ENCODE results near the gene RTL5.
A peak's percentile ranks its signal among the peaks of the same experiment; 100 is the strongest.

The RTL5 gene

GRCh38 chrX:72121383-72121782, 10.3 kb downstream of the RTL5 start:
- Histone ChIP-seq H2AFZ (peak overlapping the region; percentile 66), H3K79me2 (no peaks in the 10 kb centered on the region), H3K4me2 (ENCODE audit: low read length) (peak overlapping the region; percentile 40), H3K27me3 (ENCODE audit: control insufficient read depth, insufficient read depth, low read length) (no peaks in the 10 kb centered on the region), H3K9ac (no peak overlapping the region), H3K27ac (peak overlapping the region; percentile 94), H3K9me3 (ENCODE audit: control insufficient read depth, low read length) (no peaks in the 10 kb centered on the region), H3K4me1 (peaks cover 51% of the 10 kb centered on the region), H3K4me3 (ENCODE audit: low read depth, low read length) (no peak overlapping the region), H3K36me3 (ENCODE audit: control insufficient read depth, insufficient read depth, low read length) (no peaks in the 10 kb centered on the region)
- TF ChIP-seq, protein P1, sequence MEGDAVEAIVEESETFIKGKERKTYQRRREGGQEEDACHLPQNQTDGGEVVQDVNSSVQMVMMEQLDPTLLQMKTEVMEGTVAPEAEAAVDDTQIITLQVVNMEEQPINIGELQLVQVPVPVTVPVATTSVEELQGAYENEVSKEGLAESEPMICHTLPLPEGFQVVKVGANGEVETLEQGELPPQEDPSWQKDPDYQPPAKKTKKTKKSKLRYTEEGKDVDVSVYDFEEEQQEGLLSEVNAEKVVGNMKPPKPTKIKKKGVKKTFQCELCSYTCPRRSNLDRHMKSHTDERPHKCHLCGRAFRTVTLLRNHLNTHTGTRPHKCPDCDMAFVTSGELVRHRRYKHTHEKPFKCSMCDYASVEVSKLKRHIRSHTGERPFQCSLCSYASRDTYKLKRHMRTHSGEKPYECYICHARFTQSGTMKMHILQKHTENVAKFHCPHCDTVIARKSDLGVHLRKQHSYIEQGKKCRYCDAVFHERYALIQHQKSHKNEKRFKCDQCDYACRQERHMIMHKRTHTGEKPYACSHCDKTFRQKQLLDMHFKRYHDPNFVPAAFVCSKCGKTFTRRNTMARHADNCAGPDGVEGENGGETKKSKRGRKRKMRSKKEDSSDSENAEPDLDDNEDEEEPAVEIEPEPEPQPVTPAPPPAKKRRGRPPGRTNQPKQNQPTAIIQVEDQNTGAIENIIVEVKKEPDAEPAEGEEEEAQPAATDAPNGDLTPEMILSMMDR (IDR thresholded peaks at IDR 0.05) = no peak

DNA sequence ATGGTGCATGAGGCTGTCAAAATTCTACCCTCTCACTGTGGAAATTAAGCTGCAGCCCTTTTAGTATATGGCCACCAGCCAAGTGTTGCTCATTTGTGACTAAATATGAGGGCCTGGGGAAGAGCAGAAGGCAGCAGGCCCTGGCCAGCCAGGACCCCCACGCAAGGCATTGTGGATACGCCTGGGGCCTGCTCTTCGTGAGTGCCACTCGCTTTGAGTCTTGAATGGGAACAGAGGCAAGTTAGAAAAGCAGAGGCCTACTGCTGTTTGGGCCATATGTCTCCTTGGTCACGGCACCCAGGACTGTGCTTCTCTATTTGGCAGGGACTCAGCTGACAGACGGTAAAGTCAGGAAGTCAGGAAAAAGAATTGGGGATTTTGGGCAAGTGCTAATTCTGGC, 10.9 kb downstream of the RTL5 start:
- TF ChIP-seq, protein P1 (IDR thresholded peaks at IDR 0.05) = no peak
- H3K9me3 ChIP-seq (ENCODE audit: control insufficient read depth, low read length) = no peaks in the 10 kb centered on the region
- H3K27ac ChIP-seq = peak overlapping the region; percentile 94
- H3K27me3 ChIP-seq (ENCODE audit: control insufficient read depth, insufficient read depth, low read length) = no peaks in the 10 kb centered on the region
- H3K4me2 ChIP-seq (ENCODE audit: low read length) = no peak overlapping the region
- H3K9ac ChIP-seq = no peak overlapping the region
- no peak overlapping the region for H3K4me3 ChIP-seq (ENCODE audit: low read depth, low read length)
- H2AFZ ChIP-seq = peak overlapping the region; percentile 45
- no peaks in the 10 kb centered on the region for H3K36me3 ChIP-seq (ENCODE audit: control insufficient read depth, insufficient read depth, low read length)
- peaks cover 46% of the 10 kb centered on the region for H3K4me1 ChIP-seq
- no peaks in the 10 kb centered on the region for H3K79me2 ChIP-seq

DNA sequence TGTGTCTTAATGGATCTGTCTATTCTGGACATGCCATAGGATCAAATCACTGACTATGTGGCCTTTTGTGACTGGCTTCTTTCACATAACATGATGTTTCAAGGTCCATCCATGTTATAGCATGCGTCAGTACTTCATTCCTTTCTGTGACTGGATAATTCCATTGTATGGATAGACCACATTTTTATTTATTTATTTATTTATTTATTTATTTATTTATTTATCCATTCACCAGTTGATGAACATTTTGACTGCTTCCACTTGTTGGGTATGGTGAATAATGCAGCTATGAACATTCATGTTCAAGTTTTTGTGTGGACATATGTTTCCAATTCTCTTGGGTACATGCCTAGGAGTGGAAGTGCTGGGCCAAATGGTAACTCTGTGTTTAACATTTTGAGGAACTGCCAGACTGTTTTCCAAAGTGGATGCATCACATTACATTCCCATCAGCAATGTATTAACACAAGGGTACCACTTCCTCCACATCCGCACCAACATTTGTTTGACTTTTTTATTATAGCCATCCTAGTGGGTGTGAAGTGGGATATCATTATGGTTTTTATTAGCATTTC, 14.0 kb downstream of the RTL5 start:
- Histone ChIP-seq H3K27ac (no peak overlapping the region), H3K27me3 (ENCODE audit: control insufficient read depth, insufficient read depth, low read length) (no peaks in the 10 kb centered on the region), H3K4me2 (ENCODE audit: low read length) (no peak overlapping the region), H3K9ac (no peak overlapping the region), H3K79me2 (no peaks in the 10 kb centered on the region), H2AFZ (no peak overlapping the region), H3K36me3 (ENCODE audit: control insufficient read depth, insufficient read depth, low read length) (no peaks in the 10 kb centered on the region), H3K4me3 (ENCODE audit: low read depth, low read length) (no peak overlapping the region), H3K4me1 (peaks cover 18% of the 10 kb centered on the region), H3K9me3 (ENCODE audit: control insufficient read depth, low read length) (no peaks in the 10 kb centered on the region)
- TF ChIP-seq, protein P1 (IDR thresholded peaks at IDR 0.05) = no peak

DNA sequence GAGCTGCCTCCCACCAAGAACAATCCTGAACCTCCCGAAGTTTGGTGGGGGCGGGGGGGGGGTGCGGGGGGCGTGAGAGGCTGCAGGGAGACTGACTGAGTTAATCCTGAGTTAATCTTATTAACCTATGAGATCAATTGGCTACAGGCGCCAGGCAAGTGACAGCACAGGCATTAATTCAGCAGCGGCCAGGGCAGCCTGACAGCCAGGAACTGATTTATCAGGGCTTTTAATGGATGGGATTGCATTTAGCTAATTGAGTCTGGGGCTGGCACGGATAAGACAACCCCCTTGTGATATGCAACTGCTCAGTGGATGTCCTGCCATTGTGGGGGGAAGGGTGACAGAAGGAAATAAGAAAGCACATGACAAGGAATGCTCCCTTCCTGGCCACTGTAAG, 16.3 kb downstream of the RTL5 start:
- H3K27ac ChIP-seq = no peak overlapping the region
- H3K4me3 ChIP-seq (ENCODE audit: low read depth, low read length) = no peak overlapping the region
- H3K4me2 ChIP-seq (ENCODE audit: low read length) = no peak overlapping the region
- H3K27me3 ChIP-seq (ENCODE audit: control insufficient read depth, insufficient read depth, low read length) = no peaks in the 10 kb centered on the region
- no peak overlapping the region for H2AFZ ChIP-seq
- H3K79me2 ChIP-seq = no peaks in the 10 kb centered on the region
- H3K9ac ChIP-seq = no peak overlapping the region
- no peaks in the 10 kb centered on the region for H3K9me3 ChIP-seq (ENCODE audit: control insufficient read depth, low read length)
- no peaks in the 10 kb centered on the region for H3K36me3 ChIP-seq (ENCODE audit: control insufficient read depth, insufficient read depth, low read length)
- H3K4me1 ChIP-seq = no peaks in the 10 kb centered on the region
- TF ChIP-seq, protein P1 (IDR thresholded peaks at IDR 0.05) = no peak

GRCh38 chrX:72114807-72115206, 16.9 kb downstream of the RTL5 start:
- no peak overlapping the region for H2AFZ ChIP-seq
- no peak overlapping the region for H3K27ac ChIP-seq
- H3K9me3 ChIP-seq (ENCODE audit: control insufficient read depth, low read length) = no peaks in the 10 kb centered on the region
- no peaks in the 10 kb centered on the region for H3K36me3 ChIP-seq (ENCODE audit: control insufficient read depth, insufficient read depth, low read length)
- H3K4me2 ChIP-seq (ENCODE audit: low read length) = no peak overlapping the region
- H3K4me3 ChIP-seq (ENCODE audit: low read depth, low read length) = no peak overlapping the region
- H3K9ac ChIP-seq = no peak overlapping the region
- H3K27me3 ChIP-seq (ENCODE audit: control insufficient read depth, insufficient read depth, low read length) = no peaks in the 10 kb centered on the region
- no peaks in the 10 kb centered on the region for H3K4me1 ChIP-seq
- TF ChIP-seq, protein P1 (IDR thresholded peaks at IDR 0.05) = no peak
- no peaks in the 10 kb centered on the region for H3K79me2 ChIP-seq
